HL-60 (cell line): Measurements from ENCODE around the gene RSPH6A.

ENCODE experiments used
- DNase-seq, 2 experiments: peaks; one replicate each; pipeline ENCODE4 v3.0.0-alpha.2; 2010 to 2020; ENCODE audit warnings: low read depth in 1 of 2, low spot score in 1 of 2
- H3K27ac ChIP-seq: fragments of 250-450 bp; sonication (Bioruptor Pico); replicated peaks from 2 replicates; pipeline ENCODE4 v1.5.1; 2020; ENCODE audit warnings: mild to moderate bottlenecking, moderate library complexity
- H3K27me3 ChIP-seq: fragments of 250-450 bp; sonication (Bioruptor Pico); 2 replicates; pipeline ENCODE4 v1.5.1; 2021; ENCODE audit warnings: mild to moderate bottlenecking, moderate library complexity; ENCODE audit not compliant: insufficient read depth, poor library complexity, severe bottlenecking
- H3K4me3 ChIP-seq: replicated peaks from 2 replicates; pipeline ENCODE4 v1.5.1; 2011; ENCODE audit warnings: mild to moderate bottlenecking, control low read depth, low read length; ENCODE audit not compliant: insufficient read depth
- GABPA ChIP-seq: IDR thresholded peaks from 2 replicates; pipeline ENCODE4 v1.6.1; 2012; ENCODE audit warnings: low read depth
- POLR2AphosphoS5 ChIP-seq: IDR thresholded peaks from 2 replicates; pipeline ENCODE4 v1.6.1; 2012; ENCODE audit warnings: low read depth
- SPI1 ChIP-seq: IDR thresholded peaks from 2 replicates; pipeline ENCODE4 v1.6.1; 2012; ENCODE audit warnings: low read depth, mild to moderate bottlenecking, borderline replicate concordance
- TF ChIP-seq, protein P1 (sequence below): IDR thresholded peaks from 2 replicates; pipeline ENCODE4 v1.6.1; 2012; ENCODE audit warnings: low read depth; ENCODE audit not compliant: insufficient replicate concordance
- TF ChIP-seq, protein P2 (sequence below): IDR thresholded peaks from one replicate; pipeline ENCODE4 v1.5.1; 2011; ENCODE audit warnings: low read length, control low read depth, inconsistent platforms; ENCODE audit not compliant: insufficient read depth

Gene RSPH6A

DNA sequence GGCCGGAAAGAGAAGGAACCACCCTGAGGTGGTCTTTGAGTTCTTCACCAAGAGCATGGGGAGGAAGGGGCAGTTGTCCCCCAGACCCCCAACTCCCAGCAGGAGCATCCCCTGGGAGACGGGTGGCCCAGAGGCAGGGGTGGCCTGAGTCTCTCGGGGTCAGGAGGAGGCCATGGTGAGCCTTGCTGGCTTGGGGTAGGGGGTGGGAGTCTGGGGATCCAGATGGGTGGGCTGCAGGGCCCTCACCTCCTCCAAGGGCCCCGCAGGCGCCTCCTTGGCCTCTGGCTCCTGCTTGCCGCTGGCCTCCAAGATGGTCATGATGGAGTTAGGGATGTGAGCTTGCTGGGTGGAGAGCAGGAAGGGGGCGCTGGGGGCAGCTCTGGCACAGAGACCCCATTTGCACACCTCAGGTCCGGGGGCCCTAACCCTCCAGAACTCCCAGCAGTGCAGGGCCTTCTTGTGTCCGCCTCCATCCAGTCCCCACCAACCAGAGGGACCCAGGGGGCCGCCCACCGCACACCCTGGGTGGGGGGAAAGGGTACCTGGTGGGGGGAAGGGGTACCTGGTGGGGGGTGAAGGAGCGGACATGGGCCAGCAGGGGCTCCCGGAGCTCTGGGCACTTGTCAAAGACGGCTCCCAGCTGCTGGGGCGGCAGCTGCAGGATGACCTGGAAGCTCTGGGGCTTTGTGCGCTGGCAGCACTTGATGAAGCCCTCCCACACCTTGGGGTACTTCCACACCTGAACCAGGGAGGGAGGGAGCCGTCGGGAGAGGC, 1.3 kb upstream of the RSPH6A start:
- DNase-seq, result no peak
- TF ChIP-seq POLR2AphosphoS5 (no peak), GABPA (no peak), SPI1 (no peak)
- TF ChIP-seq, protein P1, sequence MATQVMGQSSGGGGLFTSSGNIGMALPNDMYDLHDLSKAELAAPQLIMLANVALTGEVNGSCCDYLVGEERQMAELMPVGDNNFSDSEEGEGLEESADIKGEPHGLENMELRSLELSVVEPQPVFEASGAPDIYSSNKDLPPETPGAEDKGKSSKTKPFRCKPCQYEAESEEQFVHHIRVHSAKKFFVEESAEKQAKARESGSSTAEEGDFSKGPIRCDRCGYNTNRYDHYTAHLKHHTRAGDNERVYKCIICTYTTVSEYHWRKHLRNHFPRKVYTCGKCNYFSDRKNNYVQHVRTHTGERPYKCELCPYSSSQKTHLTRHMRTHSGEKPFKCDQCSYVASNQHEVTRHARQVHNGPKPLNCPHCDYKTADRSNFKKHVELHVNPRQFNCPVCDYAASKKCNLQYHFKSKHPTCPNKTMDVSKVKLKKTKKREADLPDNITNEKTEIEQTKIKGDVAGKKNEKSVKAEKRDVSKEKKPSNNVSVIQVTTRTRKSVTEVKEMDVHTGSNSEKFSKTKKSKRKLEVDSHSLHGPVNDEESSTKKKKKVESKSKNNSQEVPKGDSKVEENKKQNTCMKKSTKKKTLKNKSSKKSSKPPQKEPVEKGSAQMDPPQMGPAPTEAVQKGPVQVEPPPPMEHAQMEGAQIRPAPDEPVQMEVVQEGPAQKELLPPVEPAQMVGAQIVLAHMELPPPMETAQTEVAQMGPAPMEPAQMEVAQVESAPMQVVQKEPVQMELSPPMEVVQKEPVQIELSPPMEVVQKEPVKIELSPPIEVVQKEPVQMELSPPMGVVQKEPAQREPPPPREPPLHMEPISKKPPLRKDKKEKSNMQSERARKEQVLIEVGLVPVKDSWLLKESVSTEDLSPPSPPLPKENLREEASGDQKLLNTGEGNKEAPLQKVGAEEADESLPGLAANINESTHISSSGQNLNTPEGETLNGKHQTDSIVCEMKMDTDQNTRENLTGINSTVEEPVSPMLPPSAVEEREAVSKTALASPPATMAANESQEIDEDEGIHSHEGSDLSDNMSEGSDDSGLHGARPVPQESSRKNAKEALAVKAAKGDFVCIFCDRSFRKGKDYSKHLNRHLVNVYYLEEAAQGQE, result no peak
- TF ChIP-seq, protein P2, sequence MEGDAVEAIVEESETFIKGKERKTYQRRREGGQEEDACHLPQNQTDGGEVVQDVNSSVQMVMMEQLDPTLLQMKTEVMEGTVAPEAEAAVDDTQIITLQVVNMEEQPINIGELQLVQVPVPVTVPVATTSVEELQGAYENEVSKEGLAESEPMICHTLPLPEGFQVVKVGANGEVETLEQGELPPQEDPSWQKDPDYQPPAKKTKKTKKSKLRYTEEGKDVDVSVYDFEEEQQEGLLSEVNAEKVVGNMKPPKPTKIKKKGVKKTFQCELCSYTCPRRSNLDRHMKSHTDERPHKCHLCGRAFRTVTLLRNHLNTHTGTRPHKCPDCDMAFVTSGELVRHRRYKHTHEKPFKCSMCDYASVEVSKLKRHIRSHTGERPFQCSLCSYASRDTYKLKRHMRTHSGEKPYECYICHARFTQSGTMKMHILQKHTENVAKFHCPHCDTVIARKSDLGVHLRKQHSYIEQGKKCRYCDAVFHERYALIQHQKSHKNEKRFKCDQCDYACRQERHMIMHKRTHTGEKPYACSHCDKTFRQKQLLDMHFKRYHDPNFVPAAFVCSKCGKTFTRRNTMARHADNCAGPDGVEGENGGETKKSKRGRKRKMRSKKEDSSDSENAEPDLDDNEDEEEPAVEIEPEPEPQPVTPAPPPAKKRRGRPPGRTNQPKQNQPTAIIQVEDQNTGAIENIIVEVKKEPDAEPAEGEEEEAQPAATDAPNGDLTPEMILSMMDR, result no peak
- Histone ChIP-seq H3K4me3 (no peak overlapping the region), H3K27ac (no peak overlapping the region), H3K27me3 (no peaks in the 10 kb centered on the region)

DNA sequence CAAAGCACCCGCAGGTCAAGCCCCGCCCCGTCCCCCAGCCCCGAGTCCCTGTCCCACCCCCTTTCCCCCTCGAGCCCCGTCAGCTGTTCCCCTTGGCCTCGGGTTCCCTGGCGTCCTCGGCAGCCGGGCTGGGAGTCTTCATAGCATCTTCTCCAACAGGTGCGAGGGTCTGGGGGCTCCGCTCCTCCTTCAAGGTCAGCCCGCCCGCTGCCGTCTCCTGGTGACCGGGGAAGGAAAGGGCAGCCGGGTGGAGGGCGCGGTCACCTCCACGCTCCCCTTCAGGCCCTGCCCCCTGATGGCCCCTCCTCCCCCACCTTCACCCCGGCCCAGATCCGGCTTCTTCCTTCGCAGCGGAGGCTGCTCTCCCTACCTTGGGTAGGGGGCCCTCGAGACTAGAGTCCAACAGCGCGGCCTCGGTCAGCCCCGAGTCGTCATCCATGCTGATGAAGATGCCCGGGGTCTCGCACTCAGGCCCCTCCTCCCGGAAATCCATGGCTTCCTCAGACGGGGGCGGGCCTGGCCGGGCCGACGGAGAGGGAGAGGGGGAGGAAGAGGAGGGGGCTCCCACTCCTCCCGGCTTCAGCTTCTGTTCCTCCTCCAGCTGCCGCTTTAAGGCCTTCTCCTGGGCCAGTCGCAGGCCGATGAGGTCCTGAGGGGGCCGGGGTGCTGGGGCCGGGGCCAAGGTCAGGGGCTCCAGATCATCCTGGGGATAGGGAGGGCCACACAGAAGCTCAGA, 541 bp upstream of the RSPH6A start:
- H3K4me3 ChIP-seq, result no peak overlapping the region
- TF ChIP-seq, protein P2, result no peak
- TF ChIP-seq, protein P1, result no peak
- TF ChIP-seq GABPA, result no peak
- TF ChIP-seq POLR2AphosphoS5, result no peak
- no peak for TF ChIP-seq SPI1
- H3K27ac ChIP-seq, result no peak overlapping the region
- H3K27me3 ChIP-seq, result no peaks in the 10 kb centered on the region
- DNase-seq, result no peak

DNA sequence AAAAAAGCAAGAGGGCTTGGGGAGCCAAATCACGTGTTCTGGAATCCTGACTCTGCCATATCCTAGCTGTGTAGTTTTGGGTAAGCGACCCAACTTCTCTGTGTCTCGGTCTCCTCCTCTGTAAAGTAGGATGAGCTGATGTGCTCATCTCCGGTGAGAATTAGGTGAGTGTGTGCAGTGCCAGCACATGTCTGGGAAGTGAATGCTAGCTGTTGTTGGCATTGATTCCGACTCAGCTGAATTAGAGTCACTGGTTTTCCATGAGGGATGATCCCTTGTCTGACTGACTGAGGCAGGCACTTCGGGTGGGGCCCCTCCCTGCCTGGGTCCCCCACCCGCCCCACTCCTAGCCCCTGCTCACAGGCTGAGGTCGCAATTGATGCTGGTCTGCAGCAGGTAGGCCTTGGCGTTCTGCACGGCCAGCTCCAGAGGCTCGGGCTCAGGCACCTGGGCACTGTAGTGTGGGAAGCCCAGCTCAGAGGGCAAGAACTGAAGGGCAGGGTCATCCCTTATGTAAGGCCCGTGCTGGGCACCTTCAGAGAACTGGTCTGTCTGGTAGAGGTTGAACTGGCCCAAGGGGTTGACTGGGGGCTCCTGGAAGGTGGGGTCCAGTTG, 835 bp downstream of the RSPH6A start:
- DNase-seq, result no peak

More for the DNA sequence above, 835 bp downstream of the RSPH6A start:
- Histone ChIP-seq H3K27me3 (no peaks in the 10 kb centered on the region), H3K4me3 (no peak overlapping the region), H3K27ac (no peak overlapping the region)
- TF ChIP-seq, protein P1, result no peak
- no peak for TF ChIP-seq SPI1
